Measurements from ENCODE around the gene ANXA1. TPM values are rescaled to one million over a fixed set of nuclear protein-coding genes. Genes with fewer than 3 reads are reported as not detected.

The ANXA1 gene
- polyA plus RNA-seq, 4 donors: 31.7 to 40.9 (median 37.6) TPM

DNA sequence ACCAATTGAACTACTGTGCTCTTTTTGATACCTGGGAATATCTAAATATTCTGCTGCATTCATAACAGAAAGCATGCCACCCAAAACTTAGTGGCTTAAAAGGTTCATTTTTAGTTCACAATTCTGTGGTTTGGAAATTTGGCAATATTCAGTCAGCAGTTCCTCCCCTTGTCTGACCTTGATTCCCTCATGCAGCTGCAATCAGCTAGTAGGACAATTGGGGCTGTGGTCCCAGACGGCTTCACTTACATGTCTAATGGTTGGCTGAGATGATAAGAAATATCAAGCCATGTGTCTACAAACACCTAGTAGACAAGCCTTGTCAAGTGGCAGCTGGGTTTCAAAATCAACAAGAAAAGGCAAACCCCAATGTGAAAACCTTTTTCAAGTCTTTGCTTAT, 51.3 kb downstream of the ANXA1 start:
- DNase-seq (ENCODE audit: low read depth in 4 of 4, low spot score in 3 of 4): no peak

DNA sequence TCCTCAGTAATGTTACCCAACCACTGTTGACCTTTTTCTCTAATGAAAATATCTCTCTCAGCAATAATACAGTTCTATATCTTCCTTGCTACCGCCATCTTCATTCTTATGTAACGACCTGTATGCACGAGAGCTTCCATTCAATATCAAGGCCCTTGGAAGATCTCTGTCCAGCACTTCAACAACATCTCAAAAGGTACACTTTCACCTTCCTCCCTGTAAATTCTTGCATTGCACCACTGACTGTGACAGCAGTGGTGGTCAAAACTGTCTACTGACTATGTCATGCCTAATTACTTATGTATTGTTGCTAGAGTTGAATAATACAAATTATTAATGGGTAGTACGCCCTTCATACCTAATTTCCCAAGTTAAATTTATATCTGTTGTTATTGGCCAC, 53.3 kb downstream of the ANXA1 start:
- no peak for DNase-seq (ENCODE audit: low read depth in 4 of 4, low spot score in 3 of 4)

DNA sequence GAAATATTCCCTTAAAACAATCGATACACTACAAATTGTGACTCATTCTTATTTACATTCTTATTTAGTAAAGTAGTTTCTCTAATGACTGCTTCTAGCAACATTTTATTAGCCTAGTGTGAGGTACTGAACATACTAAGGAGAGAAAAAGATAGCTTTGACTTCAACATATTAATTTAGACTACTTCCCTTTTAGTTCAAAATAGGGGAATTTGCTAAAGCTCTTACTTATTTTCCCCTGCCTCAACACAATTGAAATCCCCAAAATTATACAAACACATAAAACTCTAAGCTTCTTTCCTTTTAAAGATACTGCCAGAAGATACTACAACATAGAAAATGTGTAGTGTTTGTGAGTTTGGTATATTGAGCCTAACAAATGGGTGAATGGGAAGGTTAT, 55.2 kb downstream of the ANXA1 start:
- no peak for DNase-seq (ENCODE audit: low read depth in 4 of 4, low spot score in 3 of 4)

DNA sequence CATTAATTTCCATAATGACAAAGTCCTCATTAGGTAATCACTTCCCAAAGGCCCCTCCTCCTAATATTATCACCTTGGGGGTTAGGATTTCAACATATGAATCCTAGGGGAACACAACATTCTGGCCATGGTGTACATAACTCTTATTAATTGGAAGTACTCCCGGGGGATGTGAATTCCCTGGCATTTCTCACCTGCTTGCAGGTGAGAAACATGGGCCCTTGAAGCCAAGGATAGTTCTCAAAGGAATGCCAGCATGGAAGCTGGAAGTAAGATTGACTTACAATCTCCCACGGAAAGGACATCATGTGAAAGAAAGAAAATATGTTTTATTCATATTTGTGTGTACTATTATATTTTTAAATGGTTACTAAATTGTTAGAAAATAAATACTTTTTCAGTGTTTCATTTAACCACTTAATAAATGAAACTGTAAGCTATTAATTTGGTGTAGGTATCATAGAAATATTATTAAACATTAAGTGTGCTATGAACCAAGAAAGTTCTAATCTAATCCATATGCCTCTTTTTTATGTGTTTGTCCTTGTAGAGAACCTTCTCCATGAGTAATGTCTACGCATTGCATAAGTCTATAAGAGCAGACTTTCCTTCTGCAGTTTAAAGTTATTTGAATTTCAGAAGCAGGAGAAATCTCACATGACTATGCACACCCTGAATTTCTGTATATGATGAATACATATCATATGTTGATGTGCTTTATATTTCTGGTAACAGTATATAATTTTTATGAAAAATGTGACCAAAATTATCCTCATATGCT, 59.4 kb downstream of the ANXA1 start:
- no peak for DNase-seq (ENCODE audit: low read depth in 4 of 4, low spot score in 3 of 4)

DNA sequence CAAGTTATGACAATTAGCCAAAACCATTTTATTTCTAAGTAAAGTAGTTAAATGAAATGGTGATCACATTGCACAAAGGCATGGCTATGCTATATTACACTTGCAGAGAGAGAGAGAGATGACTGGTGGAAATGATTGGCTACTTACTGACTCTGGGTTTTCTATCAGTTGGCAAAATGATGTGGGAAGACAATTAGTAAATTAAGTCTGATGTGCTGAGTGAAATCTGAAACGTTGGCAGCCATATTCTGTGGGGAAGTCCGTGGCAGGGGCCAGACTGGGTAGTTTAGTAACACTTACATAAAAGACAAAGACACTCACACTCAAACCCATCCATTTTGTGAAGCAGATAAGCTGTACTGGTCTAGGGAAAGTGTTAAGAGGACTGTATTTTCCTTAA, 61.6 kb downstream of the ANXA1 start:
- no peak for DNase-seq (ENCODE audit: low read depth in 4 of 4, low spot score in 3 of 4)

DNA sequence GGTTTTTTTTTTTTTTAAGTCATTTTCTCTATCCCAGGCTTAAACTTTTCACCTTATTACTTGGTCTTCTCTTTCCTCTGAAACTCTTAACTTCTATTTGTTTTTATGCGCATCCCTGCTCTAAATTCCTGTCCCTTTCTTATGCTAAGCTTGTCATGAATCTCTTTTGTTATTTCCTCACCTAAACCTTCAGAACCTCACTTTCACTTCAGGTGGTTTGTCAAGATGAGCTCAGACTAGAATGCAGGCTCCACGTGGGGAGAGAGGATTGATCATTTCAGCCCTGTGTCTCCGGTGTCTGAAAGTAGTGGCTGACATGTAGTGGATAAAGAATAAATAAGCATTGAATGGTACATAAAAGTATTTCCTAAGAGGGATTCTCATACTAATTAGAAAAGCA, 63.6 kb downstream of the ANXA1 start:
- no peak for DNase-seq (ENCODE audit: low read depth in 4 of 4, low spot score in 3 of 4)

DNA sequence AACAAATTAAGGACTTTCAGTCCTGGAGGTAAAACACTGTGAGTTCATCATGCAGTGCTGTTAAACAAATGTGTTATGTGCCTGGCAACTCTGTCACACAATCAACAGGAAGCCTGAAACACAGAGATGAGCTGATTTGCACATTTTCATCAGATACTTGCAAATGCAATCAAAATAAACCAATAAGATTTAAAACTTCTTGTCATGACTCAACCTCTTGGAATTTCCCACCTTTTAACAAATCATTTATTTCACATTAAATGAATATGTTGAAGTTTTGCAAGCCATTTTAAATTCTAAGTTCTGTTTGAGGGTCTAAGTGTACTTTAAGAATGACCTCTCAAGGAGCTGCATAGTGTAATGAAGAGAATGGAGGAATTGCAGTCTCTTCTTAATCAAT, 64.4 kb downstream of the ANXA1 start:
- no peak for DNase-seq (ENCODE audit: low read depth in 4 of 4, low spot score in 3 of 4)

Other genes starting within 250 kb of the ANXA1 start
- gene ALDH1A1, start 198.8 kb upstream of the ANXA1 start, polyA plus RNA-seq (ENCODE audit: insufficient read length in 4 of 4): 100 to 1,000 TPM; 277 to 346 (median 312) TPM

Measured in right renal pelvis (tissue), 4 donors.